Stimulated activated CD8-positive, alpha-beta memory T cell treated with anti-CD3 and anti-CD28 coated beads, Interleukin-15, amount 100 ng/mL, for 48 hours (primary cell): ENCODE results near the gene OPRD1.
"Not testable (repeated sequence)": the region's sequence is repeated elsewhere in the genome, so short reads cannot be mapped to it uniquely, and the experiment has no call there.

Experiments used
- DNase-seq, 2 donors: peaks; one replicate each; pipeline ENCODE4 v3.0.0-alpha.2; 2020; ENCODE audit warnings: low read depth in 2 of 2

The OPRD1 gene

GRCh38 chr1:28801461-28801860 lies 10.5 kb upstream of the OPRD1 start:
- no peak for DNase-seq

DNA sequence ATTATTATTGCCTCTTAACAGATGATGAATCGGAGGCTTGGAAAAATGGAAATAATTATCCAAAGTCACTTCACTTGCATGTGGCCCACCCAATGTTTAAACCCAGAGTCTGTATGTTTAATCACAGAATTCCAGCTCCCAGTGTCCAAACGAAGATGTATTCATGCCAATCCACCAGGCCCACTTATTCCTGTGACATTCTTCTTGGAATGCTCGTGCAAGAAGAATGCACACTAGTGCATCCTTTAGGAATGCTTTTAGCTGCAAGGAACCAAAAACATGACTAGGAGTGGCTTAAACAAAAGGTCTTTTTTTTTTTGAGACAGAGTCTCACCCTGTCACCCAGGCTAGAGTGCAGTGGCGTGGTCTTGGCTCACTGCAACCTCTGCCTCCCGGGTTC lies 8.9 kb upstream of the OPRD1 start:
- DNase-seq = no peak

- no peak for DNase-seq
Measured at GRCh38 chr1:28803662-28804061, 8.3 kb upstream of the OPRD1 start.

GRCh38 chr1:28804071-28804470 lies 7.9 kb upstream of the OPRD1 start:
- no peak for DNase-seq

- DNase-seq = no peak
Measured at GRCh38 chr1:28807046-28807445, 4.9 kb upstream of the OPRD1 start.

DNA sequence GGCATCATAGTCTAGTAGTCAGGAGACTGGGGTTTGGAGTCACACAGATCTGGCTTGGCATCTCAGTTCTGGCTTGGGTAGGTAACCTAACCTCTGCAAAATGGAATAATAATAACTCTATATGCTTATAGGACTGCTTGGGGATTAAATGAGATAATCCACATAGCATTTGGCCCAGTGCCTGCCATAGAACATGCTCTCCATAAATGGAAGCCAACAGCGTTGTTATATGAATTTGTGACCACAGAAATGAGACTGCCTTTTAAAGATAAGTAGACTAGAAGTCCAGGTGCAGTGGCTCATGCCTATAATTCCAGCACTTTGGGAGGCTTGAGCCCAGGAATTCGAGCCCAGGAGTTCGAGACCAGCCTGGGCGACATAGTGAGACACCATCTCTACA lies 4.0 kb upstream of the OPRD1 start:
- no peak for DNase-seq

- no peak for DNase-seq
Measured at GRCh38 chr1:28811369-28811765, 603 bp upstream of the OPRD1 start.

DNA sequence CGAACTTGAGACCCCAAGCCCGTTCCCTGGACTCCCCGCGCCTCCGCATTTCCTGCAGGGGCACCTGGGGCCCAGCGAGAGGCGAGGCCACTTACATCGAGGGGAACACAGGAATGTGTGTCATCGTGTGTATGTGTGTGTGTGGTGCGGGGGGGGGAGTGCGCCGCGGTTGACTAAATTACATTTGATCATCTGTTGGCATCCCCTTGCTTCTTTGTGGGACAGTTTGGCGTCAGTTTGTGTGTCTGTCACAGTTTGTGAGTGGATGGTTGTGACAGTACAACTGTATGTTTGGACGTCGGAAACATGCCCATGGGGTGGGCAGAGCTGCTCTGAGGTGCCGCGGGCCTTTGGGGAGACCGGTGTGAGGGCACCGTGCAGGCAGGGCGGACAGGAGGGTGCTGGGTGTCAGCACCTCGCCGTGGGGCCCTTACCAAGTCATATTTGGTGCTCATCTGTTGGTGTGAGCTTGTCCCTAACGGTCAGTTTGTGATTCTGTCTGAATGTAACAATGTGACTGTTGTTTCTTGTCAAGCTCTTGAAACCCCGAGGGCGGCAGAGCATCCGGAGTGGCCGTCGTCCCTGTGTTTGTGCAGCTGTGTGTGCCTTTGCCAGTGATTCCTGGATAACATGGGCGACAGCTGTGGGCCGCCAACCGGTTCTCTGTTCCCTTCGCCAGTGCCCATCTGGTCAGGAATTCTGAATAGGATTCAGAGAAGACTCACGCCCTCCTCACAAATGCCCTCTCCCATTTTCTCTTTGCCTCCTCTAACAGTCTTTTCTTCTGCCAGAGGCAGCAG lies 899 bp downstream of the OPRD1 start:
- DNase-seq = no peak

- DNase-seq = no peak
Measured at GRCh38 chr1:28813931-28814465, 2.0 kb downstream of the OPRD1 start.

DNA sequence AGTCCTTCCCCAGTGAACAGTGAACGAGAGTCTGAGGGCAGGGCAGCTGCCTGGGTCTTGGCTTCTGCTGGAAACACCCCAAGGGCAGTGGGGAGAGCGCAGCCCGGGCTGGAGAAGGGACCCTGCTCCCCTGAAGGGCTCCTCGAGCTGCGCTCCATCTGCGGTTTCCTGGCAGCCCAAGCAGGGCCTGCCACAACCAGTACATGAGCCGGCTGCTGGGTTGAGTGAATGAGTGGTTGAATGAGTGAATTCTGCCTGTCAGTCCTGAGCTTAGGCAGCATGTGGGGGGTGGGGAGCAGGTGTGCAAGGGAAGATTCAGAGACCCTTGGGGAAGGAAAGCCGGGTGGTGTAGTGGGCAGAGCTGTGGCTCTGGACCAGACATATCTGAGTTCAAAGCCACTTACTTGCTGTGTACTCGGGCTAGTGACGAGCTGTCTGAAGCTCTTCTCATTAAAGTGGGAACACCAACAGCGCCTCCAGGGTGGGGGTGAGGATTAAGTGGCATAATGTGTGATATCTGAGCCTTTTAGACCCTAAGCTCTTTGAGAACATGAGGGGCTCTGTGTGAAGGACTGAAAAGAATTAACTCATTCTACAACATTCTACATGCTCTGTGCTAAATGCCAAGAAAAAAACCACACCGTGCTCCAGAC lies 3.7 kb downstream of the OPRD1 start:
- DNase-seq = no peak

- DNase-seq = no peak
Measured at GRCh38 chr1:28817133-28817532, 5.2 kb downstream of the OPRD1 start.

- no peak for DNase-seq
Measured at GRCh38 chr1:28819020-28819419, 7.0 kb downstream of the OPRD1 start.

GRCh38 chr1:28822799-28823198 lies 10.8 kb downstream of the OPRD1 start:
- DNase-seq = no peak

DNA sequence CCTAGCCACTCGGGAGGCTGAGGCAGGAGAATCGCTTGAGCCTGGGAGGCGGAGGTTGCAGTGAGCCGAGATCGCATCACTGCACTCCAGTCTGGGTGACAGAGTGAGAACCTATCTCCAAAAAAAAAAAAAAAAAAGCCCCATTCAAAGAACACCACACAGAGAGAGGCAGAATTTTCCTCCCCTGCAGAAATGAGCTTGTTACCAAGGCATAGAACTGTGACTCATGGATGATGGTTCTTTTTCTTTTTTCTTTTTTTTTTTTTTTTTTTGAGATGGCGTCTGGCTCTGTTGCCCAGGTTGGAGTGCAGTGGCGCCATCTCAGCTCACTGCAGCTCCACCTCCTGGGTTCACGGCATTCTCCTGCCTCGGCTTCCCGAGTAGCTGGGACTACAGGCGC lies 12.1 kb downstream of the OPRD1 start:
- DNase-seq = not testable (repeated sequence)

DNA sequence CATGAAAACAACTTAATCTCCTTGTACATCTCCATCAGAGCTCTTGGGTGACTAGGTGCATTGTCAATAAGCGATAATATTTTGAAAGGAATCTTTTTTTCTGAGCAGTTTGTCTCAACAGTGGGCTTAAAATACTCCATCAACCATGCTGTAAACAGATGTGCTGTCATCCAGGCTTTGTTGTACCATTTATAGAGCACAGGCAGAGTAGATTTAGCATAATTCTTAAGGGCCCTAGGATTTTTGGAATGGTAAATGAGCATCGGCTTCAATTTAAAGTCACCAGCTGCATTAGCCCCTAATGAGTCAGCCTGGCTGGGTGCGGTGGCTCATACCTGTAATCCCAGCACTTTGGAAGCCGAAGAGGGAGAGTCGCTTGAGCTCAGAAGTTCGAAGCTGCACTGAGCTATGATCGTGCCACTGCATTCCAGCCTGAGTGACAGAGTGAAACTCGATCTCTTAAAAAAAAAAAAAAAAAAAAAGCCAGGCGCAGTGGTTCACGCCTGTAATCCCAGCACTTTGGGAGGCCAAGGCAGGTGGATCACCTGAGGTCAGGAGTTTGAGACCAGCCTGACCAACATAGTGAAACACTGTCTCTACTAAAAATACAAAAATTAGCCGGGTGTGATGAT lies 16.4 kb downstream of the OPRD1 start:
- not testable (repeated sequence) for DNase-seq

DNA sequence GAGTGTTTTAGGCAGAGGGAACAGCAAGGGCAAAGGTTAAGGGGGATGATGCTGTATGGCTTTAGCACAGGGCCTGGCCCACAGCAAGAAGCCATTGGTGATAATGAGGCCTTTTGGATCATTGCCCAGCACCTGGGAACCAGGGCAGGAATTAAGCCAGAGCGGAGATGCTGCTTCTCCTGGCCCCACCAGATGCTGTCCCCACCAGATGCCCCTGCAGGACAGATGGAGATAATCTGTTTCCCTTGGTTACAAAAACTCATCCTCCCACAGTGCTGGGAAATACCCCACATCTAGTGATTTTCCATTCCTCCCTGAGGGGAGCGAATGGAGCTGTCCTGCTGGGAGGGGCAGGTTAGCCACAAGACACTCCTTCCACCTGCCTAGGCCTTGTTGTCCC lies 18.8 kb downstream of the OPRD1 start:
- DNase-seq = no peak

- DNase-seq = no peak
Measured at GRCh38 chr1:28832966-28833365, 21.0 kb downstream of the OPRD1 start.

- no peak for DNase-seq
Measured at GRCh38 chr1:28833381-28833780, 21.4 kb downstream of the OPRD1 start.

DNA sequence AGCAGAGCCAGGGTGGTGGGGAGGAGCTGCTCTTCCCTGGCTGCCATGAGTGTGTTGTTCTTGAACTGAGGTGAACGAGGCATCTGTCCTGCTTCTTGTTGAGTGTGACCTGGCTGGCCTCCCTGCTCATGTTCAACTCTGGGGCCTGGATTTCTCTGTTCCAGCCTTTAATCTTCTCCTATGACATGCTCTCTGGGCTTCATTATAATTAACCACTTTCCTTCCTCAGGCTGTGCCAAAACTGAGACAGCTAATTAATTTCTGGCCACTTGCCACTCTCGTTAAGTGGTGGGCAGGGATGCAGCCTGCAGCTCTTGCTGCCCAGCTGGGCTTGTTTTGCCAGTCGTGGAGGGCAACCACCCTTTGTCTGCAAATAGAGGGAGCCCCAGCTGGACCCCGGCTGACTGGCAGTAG lies 23.3 kb downstream of the OPRD1 start:
- no peak for DNase-seq

- DNase-seq = no peak
Measured at GRCh38 chr1:28836421-28836956, 24.5 kb downstream of the OPRD1 start.

DNA sequence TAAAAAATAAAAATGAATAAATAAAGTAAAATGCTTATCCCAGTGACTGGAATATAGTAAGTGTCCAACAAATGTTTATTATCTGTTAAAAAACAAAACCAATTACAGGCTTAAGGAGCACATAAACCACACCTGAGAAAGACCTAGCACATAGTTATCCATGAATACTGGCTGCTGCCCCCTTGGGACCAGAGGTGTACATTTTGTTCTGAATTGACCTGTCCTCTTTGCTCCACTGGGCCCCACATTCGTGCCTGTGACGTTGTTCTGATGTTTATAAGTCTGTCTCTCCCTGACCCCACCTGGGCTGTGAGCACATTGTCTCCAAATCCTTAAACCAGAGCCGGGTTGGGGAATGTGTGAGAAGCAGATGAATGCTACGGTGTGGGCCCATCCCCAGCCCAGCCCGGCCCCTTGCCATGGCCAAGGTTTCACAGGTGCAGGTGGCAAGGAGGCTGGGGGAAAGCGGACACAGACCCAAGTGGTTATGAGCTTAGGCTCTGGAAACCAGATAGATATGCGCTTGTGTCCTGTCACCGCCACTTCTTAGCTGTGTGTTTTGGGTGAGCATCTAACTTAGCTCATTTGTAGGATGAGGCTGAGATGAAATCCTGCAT lies 29.1 kb downstream of the OPRD1 start:
- no peak for DNase-seq
